Transverse colon (tissue), 4 donors: Measurements from ENCODE around the gene FOSB. TPM values are rescaled to one million over a fixed set of nuclear protein-coding genes. Genes with fewer than 3 reads are reported as not detected.

ENCODE experiments used
- DNase-seq: peaks from one replicate; pipeline ENCODE4 v3.0.0-alpha.2; 2019
- H3K27ac ChIP-seq, 4 donors: fragments of 200-600 bp; sonication (generic); 2 replicates each; pipeline ENCODE4 v1.5.1; 2016 to 2018; ENCODE audit warnings: inconsistent platforms in 4 of 4
- H3K27me3 ChIP-seq: fragments of 200-600 bp; sonication (generic); 2 replicates; pipeline ENCODE4 v1.5.1; 2017; ENCODE audit warnings: inconsistent platforms
- H3K36me3 ChIP-seq, 4 donors: fragments of 200-600 bp; sonication (generic); 2 replicates each; pipeline ENCODE4 v1.5.1; 2017 to 2019; ENCODE audit warnings: inconsistent platforms in 4 of 4
- H3K4me1 ChIP-seq, 4 donors: fragments of 200-600 bp; sonication (generic); 2 replicates each; pipeline ENCODE4 v1.5.1; 2017 to 2020; ENCODE audit warnings: inconsistent platforms in 4 of 4
- H3K4me3 ChIP-seq, 4 donors: fragments of 200-600 bp; sonication (generic); 1 replicate in 1 of 4; 2 replicates in 3 of 4; pipeline versions ENCODE4 v1.5.1 to v1.6.1; 2017 to 2019; ENCODE audit warnings: inconsistent platforms in 4 of 4
- H3K9me3 ChIP-seq, 2 donors: fragments of 200-600 bp; sonication (generic); 2 replicates each; pipeline ENCODE4 v1.5.1; 2017 to 2019; ENCODE audit warnings: inconsistent platforms in 2 of 2
- EP300 ChIP-seq: sonication (generic); formaldehyde crosslinking; IDR thresholded peaks from one replicate; pipeline ENCODE4 v1.6.1; 2017; ENCODE audit warnings: antibody characterized with exemption, low read depth
- POLR2A ChIP-seq: fragments of 450-650 bp; IDR thresholded peaks from one replicate; pipeline ENCODE4 v1.6.1; 2016; ENCODE audit warnings: antibody characterized with exemption, mild to moderate bottlenecking, moderate library complexity
- POLR2AphosphoS5 ChIP-seq, 3 donors: sonication (generic); formaldehyde crosslinking; IDR thresholded peaks; one replicate each; pipeline ENCODE4 v1.6.1; 2016; ENCODE audit warnings: antibody characterized with exemption in 3 of 3
- WGBS, 2 donors: methylation state at CpG; one replicate each; pipeline ENCODE4 v1.1.5; 2018; ENCODE audit warnings: low coverage in 1 of 2; 5-methylcytosine and 5-hydroxymethylcytosine counted together
- in situ Hi-C, 4 donors: fragments of 200-750 bp; cut with MboI; loops; one replicate each; pipeline versions ENCODE4 v1.15.0 to v1.15.1; 2017; ENCODE audit warnings: low sequenced_read_pairs in 3 of 4, low pct_ligation_motif_present in 1 of 4, low pct_unique_long_range_greater_than_20kb in 1 of 4
- intact Hi-C: fragments of 100-400 bp; cut with DNase I; formaldehyde crosslinking; loops from one replicate; pipeline ENCODE4 v1.15.1; 2023; ENCODE audit warnings: low total_unique reads
- total RNA-seq, 4 donors: library from RNA; depleted of rRNA; stranded (reverse); fragments of >200 nt; gene quantifications; one replicate each; pipeline ENCODE4 v1.1.0, GENCODE V29; 2016
- TF ChIP-seq, protein P1 (sequence below), 5 experiments: fragments of 200-600 bp in 3 of 5; fragments of 450-650 bp in 2 of 5; sonication (generic) in 3 of 5; IDR thresholded peaks; 1 replicate in 2 of 5; 2 replicates in 3 of 5; pipeline ENCODE4 v1.5.1; 2016 to 2017; ENCODE audit warnings: antibody characterized with exemption in 5 of 5, inconsistent platforms in 3 of 5, mild to moderate bottlenecking in 2 of 5, moderate library complexity in 1 of 5

The FOSB gene
- total RNA-seq, 4 donors from 2014 or later = 14.5 to 64.7 (median 25.6) TPM

- in situ Hi-C loops (no loop called here), intact Hi-C loops (no loop called here)
- no peaks in the 10 kb centered on the region for H3K9me3 ChIP-seq
- WGBS, 2 donors = 39% methylated on average over 11 of the region's 13 CpGs; no CpG with 5 or more reads in 1 of the 2 donors
- H3K36me3 ChIP-seq = peaks cover 0 to 10% (median 2%) of the 10 kb centered on the region in 4 donors
- peak; percentile 92 for DNase-seq
- H3K4me1 ChIP-seq = peaks cover 51 to 97% (median 85%) of the 10 kb centered on the region in 4 donors
- H3K4me3 ChIP-seq = peak overlapping the region in 1 of 4 donors; percentile 12
- peak overlapping the region; percentile 98 to 100 (median 99) for H3K27ac ChIP-seq
- peak; percentile 54 for TF ChIP-seq POLR2A
- TF ChIP-seq POLR2AphosphoS5 (IDR thresholded peaks at IDR 0.05) = peak in 2 of 3 donors; percentile 72 to 78
- TF ChIP-seq EP300 = peak; percentile 23
- TF ChIP-seq, protein P1, sequence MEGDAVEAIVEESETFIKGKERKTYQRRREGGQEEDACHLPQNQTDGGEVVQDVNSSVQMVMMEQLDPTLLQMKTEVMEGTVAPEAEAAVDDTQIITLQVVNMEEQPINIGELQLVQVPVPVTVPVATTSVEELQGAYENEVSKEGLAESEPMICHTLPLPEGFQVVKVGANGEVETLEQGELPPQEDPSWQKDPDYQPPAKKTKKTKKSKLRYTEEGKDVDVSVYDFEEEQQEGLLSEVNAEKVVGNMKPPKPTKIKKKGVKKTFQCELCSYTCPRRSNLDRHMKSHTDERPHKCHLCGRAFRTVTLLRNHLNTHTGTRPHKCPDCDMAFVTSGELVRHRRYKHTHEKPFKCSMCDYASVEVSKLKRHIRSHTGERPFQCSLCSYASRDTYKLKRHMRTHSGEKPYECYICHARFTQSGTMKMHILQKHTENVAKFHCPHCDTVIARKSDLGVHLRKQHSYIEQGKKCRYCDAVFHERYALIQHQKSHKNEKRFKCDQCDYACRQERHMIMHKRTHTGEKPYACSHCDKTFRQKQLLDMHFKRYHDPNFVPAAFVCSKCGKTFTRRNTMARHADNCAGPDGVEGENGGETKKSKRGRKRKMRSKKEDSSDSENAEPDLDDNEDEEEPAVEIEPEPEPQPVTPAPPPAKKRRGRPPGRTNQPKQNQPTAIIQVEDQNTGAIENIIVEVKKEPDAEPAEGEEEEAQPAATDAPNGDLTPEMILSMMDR (IDR thresholded peaks at IDR 0.05) = no peak
- H3K27me3 ChIP-seq = no peaks in the 10 kb centered on the region
Observed at GRCh38 chr19:45514376-45515051, 46.7 kb downstream of the FOSB start.

- H3K4me1 ChIP-seq = peaks cover 48 to 93% (median 78%) of the 10 kb centered on the region in 4 donors
- H3K4me3 ChIP-seq = peak overlapping the region in 1 of 4 donors; percentile 3
- in situ Hi-C loops (no loop called here), intact Hi-C loops (no loop called here)
- no peaks in the 10 kb centered on the region for H3K27me3 ChIP-seq
- peak overlapping the region; percentile 98 to 100 (median 99) for H3K27ac ChIP-seq
- H3K36me3 ChIP-seq = peaks cover 0 to 13% (median 2%) of the 10 kb centered on the region in 4 donors
- TF ChIP-seq EP300 (no peak), POLR2AphosphoS5 (IDR thresholded peaks at IDR 0.05) (no peak), POLR2A (no peak)
- TF ChIP-seq, protein P1 (IDR thresholded peaks at IDR 0.05) = no peak
- WGBS, 2 donors = 55% methylated on average over 10 of the region's 10 CpGs; no CpG with 5 or more reads in 1 of the 2 donors
- H3K9me3 ChIP-seq = no peaks in the 10 kb centered on the region
- DNase-seq = peak; percentile 64
Observed at GRCh38 chr19:45515081-45515624, 47.4 kb downstream of the FOSB start.

- intact Hi-C loops (no loop called here), in situ Hi-C loops (no loop called here)
- peak; percentile 77 for DNase-seq
- Histone ChIP-seq H3K27me3 (no peaks in the 10 kb centered on the region), H3K36me3 (peaks cover 0 to 20% (median 2%) of the 10 kb centered on the region in 4 donors), H3K9me3 (no peaks in the 10 kb centered on the region), H3K4me3 (no peak overlapping the region), H3K4me1 (peaks cover 40 to 93% (median 73%) of the 10 kb centered on the region in 4 donors), H3K27ac (peak overlapping the region; percentile 98 to 100 (median 99))
- TF ChIP-seq POLR2A (peak; percentile 33), POLR2AphosphoS5 (IDR thresholded peaks at IDR 0.05) (peak in 2 of 3 donors; percentile 21 to 56), EP300 (peak; percentile 1)
- TF ChIP-seq, protein P1 (IDR thresholded peaks at IDR 0.05) = peak in 1 of 5 experiments; percentile 43
- WGBS, 2 donors = 52 to 60% methylated on average over 1 to 7 of the region's 9 CpGs
Observed at GRCh38 chr19:45515807-45516401, 48.1 kb downstream of the FOSB start.

DNA sequence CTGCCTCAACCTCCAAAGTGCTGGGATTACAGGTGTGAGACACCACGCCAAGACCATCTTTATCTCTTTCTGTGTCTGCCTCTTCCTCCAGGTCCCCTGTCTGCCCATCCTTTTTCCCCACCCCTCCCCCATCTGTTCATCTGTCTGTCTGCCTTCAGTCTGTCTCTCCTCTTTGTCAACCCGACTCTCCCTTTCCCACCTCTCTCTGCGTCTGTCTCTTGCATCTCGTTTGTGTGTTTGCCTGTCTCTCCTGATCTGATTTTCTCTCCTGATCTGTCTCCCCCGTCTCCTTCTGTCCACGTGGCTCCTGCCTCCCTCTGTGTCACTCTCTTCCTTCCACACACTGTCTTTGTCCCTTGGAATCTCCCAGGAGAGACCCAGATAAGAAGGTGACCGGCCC, 49.4 kb downstream of the FOSB start:
- H3K4me3 ChIP-seq = no peak overlapping the region
- intact Hi-C loops (no loop called here), in situ Hi-C loops (no loop called here)
- H3K4me1 ChIP-seq = peaks cover 29 to 93% (median 68%) of the 10 kb centered on the region in 4 donors
- DNase-seq = no peak
- 50 to 64% methylated on average over 3 to 7 of the region's 7 CpGs for WGBS, 2 donors
- no peak for TF ChIP-seq POLR2AphosphoS5 (IDR thresholded peaks at IDR 0.05)
- no peak for TF ChIP-seq EP300
- no peak for TF ChIP-seq POLR2A
- TF ChIP-seq, protein P1 (IDR thresholded peaks at IDR 0.05) = no peak
- H3K36me3 ChIP-seq = peaks cover 0 to 25% (median 4%) of the 10 kb centered on the region in 4 donors
- peak overlapping the region; percentile 98 to 100 (median 99) for H3K27ac ChIP-seq
- no peaks in the 10 kb centered on the region for H3K27me3 ChIP-seq
- no peaks in the 10 kb centered on the region for H3K9me3 ChIP-seq
